HFFc6 (cell line): ENCODE data around the gene C10orf90. TPM values are rescaled to one million over a fixed set of nuclear protein-coding genes. Genes with fewer than 3 reads are reported as not detected.

Experiments
- DNase-seq: peaks from one replicate; pipeline ENCODE4 v3.0.0-alpha.2; 2018
- H3K27ac Mint-ChIP-seq: 2 replicates; pipeline ENCODE4 v1.8.0; 2020; ENCODE audit warnings: mild to moderate bottlenecking, mixed read lengths
- H3K27me3 Mint-ChIP-seq: 2 replicates; pipeline ENCODE4 v1.8.0; 2021; ENCODE audit warnings: mild to moderate bottlenecking, moderate library complexity, mixed read lengths; ENCODE audit not compliant: insufficient read depth
- H3K36me3 Mint-ChIP-seq: 2 replicates; pipeline ENCODE4 v1.8.0; 2021; ENCODE audit warnings: low read depth, mixed read lengths
- H3K4me1 Mint-ChIP-seq: 2 replicates; pipeline ENCODE4 v1.8.0; 2020; ENCODE audit warnings: low read depth, mixed read lengths
- H3K4me3 Mint-ChIP-seq: 2 replicates; pipeline ENCODE4 v1.8.0; 2020; ENCODE audit warnings: mild to moderate bottlenecking, moderate library complexity, mixed read lengths
- H3K9me3 Mint-ChIP-seq: 2 replicates; pipeline ENCODE4 v1.8.0; 2020; ENCODE audit warnings: mild to moderate bottlenecking, mixed read lengths
- total RNA-seq, 6 experiments: library from RNA; stranded (reverse); fragmentation: NEBNext Ultra II Directional; extraction: Animal tissue kit (Norgen Biotek cat#: 25700); gene quantifications; 2 replicates in 1 of 6; 3 replicates in 5 of 6; pipeline ENCODE4 v1.2.3, GENCODE V29; 2021
- TF ChIP-seq, protein P1 (sequence below): fragments of 200-600 bp; sonication (generic); IDR thresholded peaks from 2 replicates; pipeline ENCODE4 v1.5.0; 2021; ENCODE audit warnings: antibody characterized with exemption, mild to moderate bottlenecking

C10orf90 gene
- total RNA-seq, 6 experiments from 2014 or later, result not detected

DNA sequence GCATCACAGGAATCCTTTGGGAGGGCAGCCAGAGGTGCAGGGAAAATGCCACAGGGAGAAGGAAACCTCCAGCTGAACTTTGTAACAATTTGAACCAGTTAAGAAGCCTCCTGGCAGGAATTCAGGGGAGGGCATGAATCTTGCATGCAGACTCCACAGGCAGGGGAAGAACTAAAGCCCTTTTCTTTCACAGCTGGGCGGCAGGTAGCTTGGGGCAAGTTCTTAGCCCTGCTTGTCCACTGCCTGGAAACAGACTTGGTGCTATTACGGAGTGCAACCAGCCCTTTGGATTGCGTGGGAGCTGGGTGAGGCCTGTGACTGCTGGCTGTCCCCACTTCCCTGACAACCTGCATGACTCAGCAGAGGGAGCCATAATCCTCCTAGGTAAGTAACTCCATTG lies 230.6 kb downstream of the C10orf90 start:
- H3K27me3 Mint-ChIP-seq, result peaks cover 5% of the 10 kb centered on the region
- H3K36me3 Mint-ChIP-seq, result no peaks in the 10 kb centered on the region
- TF ChIP-seq, protein P1, sequence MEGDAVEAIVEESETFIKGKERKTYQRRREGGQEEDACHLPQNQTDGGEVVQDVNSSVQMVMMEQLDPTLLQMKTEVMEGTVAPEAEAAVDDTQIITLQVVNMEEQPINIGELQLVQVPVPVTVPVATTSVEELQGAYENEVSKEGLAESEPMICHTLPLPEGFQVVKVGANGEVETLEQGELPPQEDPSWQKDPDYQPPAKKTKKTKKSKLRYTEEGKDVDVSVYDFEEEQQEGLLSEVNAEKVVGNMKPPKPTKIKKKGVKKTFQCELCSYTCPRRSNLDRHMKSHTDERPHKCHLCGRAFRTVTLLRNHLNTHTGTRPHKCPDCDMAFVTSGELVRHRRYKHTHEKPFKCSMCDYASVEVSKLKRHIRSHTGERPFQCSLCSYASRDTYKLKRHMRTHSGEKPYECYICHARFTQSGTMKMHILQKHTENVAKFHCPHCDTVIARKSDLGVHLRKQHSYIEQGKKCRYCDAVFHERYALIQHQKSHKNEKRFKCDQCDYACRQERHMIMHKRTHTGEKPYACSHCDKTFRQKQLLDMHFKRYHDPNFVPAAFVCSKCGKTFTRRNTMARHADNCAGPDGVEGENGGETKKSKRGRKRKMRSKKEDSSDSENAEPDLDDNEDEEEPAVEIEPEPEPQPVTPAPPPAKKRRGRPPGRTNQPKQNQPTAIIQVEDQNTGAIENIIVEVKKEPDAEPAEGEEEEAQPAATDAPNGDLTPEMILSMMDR, result no peak
- 0 out of 2 replicates have a peak, but pooled peaks cover 4% of the 10 kb centered on the region for H3K4me1 Mint-ChIP-seq
- no peak overlapping the region for H3K27ac Mint-ChIP-seq
- H3K9me3 Mint-ChIP-seq, result no peaks in the 10 kb centered on the region
- H3K4me3 Mint-ChIP-seq, result no peak overlapping the region
- no peak for DNase-seq

DNA sequence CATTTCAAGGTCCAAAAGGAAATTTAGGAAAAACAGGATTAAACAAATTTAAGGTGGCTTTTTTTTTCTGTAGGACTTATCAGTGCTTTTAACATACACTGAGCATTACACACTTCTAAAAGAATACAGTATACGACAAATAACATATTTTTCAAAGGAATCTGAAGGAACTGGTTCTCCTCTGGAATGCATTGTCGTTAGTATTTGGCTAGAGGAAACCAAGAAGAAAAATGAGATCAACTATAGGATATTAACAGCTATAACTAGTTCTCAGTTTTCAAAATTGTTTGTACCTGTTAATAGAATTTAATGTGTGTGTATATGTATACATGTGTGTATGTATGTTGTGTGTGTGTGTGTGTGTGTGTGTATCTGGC lies 232.1 kb downstream of the C10orf90 start:
- no peak for DNase-seq
- TF ChIP-seq, protein P1, result no peak

DNA sequence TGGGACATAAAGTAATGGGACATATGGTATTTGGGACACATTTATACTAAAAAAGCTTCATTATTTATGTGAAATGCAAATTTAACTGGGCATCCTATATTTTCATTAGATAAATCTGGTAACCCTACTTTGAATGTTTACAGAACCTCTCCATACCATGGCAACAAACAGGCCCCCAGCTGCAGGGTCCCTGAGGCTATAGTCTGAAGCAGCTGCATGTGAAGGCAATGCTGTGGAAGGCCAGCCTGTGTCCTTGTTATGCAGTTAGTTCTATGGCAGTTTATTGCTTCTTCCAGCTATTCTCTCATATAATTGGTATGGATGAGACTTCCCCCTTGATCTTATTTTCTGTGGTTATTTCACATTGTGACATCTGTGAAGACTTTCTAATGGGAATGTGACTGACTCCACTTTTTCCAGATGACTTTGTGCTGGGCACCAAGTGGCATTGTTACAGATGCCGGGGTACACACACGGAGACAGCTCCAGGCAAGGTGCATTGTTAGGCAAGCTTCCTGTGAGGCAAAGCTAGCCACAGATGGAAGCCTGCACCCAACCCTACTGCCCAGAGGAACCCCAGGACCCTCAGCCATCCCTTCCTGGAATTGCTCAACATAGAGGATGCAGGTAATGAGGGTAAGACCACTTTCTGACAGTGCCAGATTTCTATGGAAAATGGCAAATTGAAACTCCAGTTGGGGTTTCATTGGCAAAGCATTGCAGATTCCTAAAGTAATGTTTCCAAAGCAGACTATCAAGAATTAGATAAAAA lies 232.7 kb downstream of the C10orf90 start:
- no peak overlapping the region for H3K4me3 Mint-ChIP-seq
- TF ChIP-seq, protein P1, result no peak
- H3K27me3 Mint-ChIP-seq, result peaks cover 6% of the 10 kb centered on the region
- DNase-seq, result no peak
- H3K36me3 Mint-ChIP-seq, result no peaks in the 10 kb centered on the region
- H3K4me1 Mint-ChIP-seq, result peaks cover 10% of the 10 kb centered on the region; the same call in 1 of the 2 replicates
- no peak overlapping the region for H3K27ac Mint-ChIP-seq
- no peaks in the 10 kb centered on the region for H3K9me3 Mint-ChIP-seq

More for the DNA sequence above, 232.1 kb downstream of the C10orf90 start:
- no peak overlapping the region for H3K4me3 Mint-ChIP-seq
- peaks cover 5% of the 10 kb centered on the region; the same call in 1 of the 2 replicates for H3K4me1 Mint-ChIP-seq
- no peaks in the 10 kb centered on the region for H3K9me3 Mint-ChIP-seq
- H3K27ac Mint-ChIP-seq, result no peak overlapping the region
- H3K27me3 Mint-ChIP-seq, result peaks cover 4% of the 10 kb centered on the region
- no peaks in the 10 kb centered on the region for H3K36me3 Mint-ChIP-seq

DNA sequence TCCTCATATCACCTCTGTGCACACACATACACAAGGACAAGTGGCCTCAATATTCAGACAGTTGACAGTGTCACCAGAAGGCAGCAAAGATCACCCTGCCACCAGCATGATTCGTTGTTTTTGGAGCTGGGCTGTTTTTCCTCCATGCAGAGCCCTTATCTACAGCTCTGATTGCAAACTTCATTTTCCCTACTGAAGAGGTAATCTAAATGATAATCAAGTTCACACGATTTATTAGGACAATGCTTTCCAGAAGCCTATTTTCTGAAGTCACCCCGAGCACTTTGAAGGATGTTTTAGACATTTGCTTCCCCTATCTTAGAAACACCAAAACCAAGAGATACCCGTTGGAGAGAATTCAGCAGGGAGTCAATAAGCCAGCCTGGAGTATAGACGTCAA lies 236.3 kb downstream of the C10orf90 start:
- H3K4me1 Mint-ChIP-seq, result peaks cover 8% of the 10 kb centered on the region; the same call in 1 of the 2 replicates
- H3K4me3 Mint-ChIP-seq, result no peak overlapping the region
- H3K27me3 Mint-ChIP-seq, result peaks cover 5% of the 10 kb centered on the region
- H3K27ac Mint-ChIP-seq, result no peak overlapping the region
- TF ChIP-seq, protein P1, result no peak
- DNase-seq, result no peak
- H3K36me3 Mint-ChIP-seq, result no peaks in the 10 kb centered on the region
- no peaks in the 10 kb centered on the region for H3K9me3 Mint-ChIP-seq

DNA sequence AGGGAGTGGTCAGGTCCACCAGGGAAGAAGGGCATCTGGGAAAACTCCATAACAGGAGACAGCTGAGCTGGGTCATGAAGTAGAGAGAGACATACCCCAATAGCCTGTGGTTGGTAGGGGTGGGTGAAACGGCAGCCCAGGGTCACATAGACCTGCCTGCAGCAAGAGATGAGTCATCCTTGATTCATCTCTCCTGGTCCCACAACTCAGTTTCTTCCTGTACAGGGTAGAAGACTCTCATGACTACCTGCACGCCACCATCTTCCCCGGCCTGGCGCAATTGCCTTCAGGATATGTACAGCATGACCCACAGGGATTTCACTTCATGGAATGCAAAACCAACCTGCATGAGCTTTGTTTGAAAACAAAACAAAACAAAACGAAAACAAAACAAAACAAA lies 237.1 kb downstream of the C10orf90 start:
- peaks cover 8% of the 10 kb centered on the region; the same call in 1 of the 2 replicates for H3K4me1 Mint-ChIP-seq
- H3K27me3 Mint-ChIP-seq, result peaks cover 7% of the 10 kb centered on the region
- no peak overlapping the region for H3K4me3 Mint-ChIP-seq
- H3K27ac Mint-ChIP-seq, result no peak overlapping the region
- TF ChIP-seq, protein P1, result no peak
- H3K9me3 Mint-ChIP-seq, result no peaks in the 10 kb centered on the region
- no peak for DNase-seq
- no peaks in the 10 kb centered on the region for H3K36me3 Mint-ChIP-seq
